GM19238 (cell line): ENCODE results near the gene IKZF3.
"Not testable (repeated sequence)": the region's sequence is repeated elsewhere in the genome, so short reads cannot be mapped to it uniquely, and the experiment has no call there.

Experiments used
- DNase-seq: peaks from one replicate; pipeline ENCODE4 v3.0.0; 2011; ENCODE audit warnings: low spot score; ENCODE audit not compliant: insufficient read length

The IKZF3 gene

DNA sequence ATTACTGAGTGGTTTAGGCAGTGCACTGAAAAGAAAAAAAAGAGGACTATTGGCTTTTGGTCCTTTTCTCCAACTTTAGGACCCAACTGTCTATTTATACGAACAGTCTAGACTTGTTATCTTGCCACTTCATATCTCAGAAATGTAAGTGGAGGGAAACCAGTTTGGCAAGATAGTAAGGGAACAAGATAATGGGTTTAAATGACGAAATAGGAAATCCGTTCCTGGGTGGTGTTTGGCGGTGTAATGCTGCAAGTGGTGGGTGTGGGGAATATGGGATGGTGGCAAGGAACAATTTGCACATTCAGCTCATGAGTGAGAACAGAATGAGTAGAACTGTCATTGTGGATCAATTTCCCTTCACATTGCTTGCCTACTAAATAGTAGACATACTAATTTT is 81.6 kb downstream of the IKZF3 start:
- no peak for DNase-seq

DNA sequence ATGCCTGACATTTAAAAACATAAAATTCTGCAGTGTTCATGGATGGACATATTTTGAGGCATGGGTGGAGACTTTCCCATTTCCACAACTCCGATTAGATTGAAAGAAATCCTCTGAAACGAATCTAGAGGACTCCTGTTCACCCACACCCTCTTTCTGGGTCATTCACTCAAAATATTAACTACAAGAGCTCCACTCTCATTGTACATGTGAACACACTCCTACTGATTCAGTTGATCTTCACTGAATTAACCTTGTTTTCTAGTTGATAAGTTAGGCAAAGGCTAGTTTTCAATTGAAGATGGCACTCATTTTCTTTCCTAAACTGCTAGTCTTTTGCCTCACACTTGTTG is 82.3 kb downstream of the IKZF3 start:
- no peak for DNase-seq

DNA sequence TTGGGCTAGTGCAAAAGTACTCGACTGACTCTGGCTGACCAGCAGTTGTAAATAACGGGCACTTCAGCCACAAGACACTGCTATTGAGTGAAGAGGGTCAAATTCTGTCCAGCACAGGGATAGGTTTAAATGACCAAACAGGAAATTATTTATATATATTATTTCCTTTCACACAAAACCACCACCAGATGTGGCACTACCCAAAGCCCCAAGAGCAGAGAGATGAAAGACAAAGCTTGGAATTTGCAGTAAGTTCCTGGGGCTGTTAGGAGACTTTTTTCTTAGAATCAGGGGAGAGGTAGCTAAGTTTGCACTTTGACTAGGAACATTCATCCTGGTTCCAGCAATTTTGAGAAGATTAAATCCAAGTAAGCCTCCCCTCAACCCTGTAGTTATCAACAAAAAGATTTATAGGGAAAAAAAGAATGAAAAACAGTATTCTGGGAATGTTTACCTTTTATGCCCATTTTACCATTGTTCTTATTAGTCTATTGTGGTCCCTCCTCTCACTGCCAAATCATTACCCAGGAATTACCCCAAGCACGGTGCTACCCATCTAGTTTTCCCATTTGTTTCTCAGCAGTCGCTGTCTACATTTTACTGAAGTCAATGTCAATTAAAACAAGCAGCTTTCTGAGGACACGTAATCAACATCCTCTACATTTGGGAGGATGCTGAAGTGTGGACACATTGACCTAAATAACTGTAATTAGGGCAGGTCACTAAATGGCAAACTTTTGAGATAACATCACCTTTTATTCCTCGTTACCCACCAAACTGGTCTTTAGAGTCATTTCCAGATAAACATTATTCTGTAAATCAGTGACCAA is 82.9 kb downstream of the IKZF3 start:
- DNase-seq: no peak

- DNase-seq: no peak
Observed at GRCh38 chr17:39777534-39778365, 86.4 kb downstream of the IKZF3 start.

GRCh38 chr17:39776252-39776651 is 87.9 kb downstream of the IKZF3 start:
- DNase-seq: no peak

DNA sequence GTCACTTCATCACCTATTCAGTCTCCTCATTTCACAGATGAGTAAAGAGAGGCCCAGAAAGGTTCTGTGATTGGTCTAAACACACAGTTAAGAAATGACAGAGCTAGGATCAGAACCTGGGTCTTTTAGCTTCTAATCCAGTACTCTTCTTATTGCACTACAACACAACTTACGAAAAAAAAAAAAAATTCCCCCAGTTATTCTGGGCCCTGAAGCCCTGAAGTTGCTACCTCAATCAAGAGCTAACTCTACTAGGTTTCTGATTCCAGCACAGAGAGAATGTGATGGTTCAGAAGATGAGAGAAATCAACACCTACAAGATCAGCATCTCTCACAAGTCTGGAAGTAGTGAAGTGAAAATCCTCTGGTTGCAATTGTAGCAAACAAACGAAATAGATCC is 89.1 kb downstream of the IKZF3 start:
- no peak for DNase-seq

- no peak for DNase-seq
Observed at GRCh38 chr17:39774047-39774446, 90.1 kb downstream of the IKZF3 start.

DNA sequence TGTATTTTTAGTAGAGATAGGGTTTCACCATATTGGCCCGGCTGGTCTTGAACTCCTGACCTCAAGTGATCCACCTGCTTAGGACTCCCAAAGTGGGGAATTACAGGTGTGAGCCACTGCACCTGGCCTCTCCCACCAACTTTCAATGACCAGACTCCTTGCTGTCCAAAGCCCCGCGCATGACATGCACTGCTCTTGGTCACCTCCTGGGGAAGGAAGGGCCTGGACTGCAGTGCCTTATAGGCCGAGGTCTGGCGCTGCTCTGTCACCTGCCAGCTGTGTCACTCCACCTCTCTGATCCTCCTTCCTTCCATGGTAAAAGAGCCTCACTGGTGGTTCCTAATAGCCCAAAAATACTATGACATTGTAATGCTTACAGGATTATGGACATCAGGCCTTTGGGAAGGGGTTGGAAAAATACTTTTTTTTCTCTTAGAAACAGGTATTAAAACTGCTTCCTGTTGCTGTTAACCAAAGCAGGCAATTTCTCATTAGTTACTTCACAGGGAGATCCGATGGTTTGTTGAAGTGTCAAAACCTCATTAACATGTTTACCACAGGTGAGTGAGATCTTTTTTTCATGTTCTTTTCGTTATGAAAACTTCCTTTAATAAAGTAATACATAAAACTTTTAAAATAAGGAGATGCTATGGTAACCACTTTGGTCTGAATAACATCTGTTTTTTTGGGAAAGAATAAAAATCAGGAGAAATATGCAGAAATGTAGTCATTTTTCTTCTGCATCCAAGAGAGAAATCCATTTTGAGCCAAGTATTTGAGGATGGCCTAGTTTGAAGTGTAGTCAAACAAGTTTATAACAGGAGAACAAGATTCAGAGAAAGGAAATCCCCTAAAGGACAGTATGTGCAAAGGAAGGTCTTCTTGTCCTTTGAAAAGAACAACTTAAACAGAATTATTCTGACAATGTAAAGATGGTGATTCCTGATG is 90.9 kb downstream of the IKZF3 start:
- no peak for DNase-seq

DNA sequence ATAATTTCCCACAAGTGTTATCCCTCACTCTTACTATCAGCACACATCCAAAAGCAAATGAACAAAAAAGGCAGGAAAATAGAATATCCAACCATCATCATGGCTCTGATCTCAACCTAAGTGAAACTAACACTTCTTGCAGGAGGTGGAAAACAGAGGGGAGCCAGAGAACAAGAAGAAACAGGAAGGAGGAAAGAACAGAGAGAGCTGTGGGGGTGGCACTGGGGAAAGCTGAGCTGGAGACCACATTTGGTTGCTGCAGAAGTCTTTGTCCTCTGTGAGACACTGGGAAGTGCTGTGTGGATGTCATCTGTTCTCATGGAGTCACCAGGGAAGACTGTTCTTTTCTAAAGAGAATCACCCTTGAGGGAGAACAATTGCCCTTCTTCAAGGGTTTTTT is 91.7 kb downstream of the IKZF3 start:
- no peak for DNase-seq

DNA sequence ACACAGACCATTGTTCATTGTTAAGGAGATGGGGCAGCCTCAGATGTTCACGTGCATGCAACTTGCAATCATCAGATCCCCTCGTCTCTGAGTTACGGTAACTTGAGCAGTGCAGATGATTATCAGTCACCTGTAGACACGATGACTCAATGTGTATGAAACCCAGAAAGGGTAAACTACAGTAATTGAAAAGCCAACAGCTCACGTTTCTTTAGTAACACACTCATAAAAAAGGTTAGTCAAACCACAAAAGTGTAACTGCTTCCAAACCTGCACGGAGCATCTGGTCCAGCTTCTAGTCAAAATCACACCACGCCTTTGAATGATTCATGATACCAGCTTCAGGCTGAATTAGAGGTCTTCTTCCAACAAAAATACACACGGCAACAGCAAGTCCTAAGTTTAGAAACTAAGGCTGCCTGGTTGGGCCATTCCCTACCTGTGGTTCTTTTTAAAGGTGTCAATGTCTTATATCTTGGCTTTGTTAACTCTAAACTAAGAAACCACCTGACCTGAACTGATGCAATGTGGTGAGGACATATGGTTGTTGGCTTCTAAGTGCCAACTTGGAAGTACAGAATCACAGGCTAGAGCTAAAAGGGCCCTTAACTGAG is 94.0 kb downstream of the IKZF3 start:
- no peak for DNase-seq

DNA sequence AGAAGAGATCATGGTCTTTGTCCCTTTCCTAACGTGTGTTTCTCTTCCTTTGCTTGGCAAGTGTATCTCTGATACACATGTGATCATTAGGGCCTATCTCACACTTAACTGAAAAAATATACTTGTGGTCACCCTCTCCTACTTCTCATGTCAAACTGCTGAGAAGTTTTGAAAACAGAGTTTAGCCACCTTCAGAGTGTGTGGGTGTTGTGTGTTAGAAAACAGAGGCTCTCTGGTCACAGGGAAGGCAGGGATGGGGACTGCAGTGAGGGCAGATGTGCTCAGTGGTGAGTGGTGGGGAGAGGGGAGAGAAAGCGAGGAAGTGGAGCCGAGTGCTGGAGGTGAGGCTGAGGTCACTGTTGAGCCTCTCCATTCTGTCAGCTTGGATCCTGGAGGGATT is 97.0 kb downstream of the IKZF3 start:
- no peak for DNase-seq

DNA sequence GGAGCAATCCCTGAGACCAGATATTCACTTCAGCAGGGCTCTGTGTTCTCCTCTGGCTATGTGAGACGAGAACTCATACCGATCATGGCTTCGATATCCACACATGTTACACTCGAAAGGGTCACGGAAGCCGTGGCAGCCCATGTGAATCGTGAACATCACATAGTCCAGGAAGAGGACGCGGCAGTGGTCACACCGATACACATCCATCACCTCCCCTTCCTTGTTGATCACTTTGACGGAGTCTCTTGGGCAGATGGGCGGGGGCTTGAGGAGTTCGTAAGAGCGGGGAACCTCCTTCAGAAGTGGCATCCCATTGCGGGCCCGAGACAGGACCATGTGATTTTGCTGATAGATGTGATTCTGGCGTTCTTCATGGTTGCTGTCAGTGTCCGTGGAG is 98.3 kb downstream of the IKZF3 start:
- DNase-seq: no peak

GRCh38 chr17:39765175-39765574 is 98.9 kb downstream of the IKZF3 start:
- no peak for DNase-seq

DNA sequence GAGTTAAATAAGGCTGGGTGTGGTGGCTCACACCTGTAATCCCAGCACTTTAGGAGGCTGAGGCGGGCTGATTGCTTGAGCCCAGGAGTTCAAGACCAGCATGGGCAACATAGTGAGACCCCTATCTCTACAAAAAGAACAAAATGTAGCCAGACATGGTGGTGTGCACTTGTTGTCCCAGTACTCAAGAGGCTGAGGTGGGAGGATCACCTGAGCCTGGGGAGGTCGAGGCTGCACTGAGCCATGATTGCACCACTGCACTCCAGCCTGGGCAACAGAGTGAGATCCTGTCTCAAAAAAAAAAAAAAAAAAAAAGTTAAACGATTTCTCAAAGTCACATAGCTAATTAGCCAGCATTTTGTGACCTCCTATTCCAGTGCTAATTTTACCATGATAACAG is 99.9 kb downstream of the IKZF3 start:
- not testable (repeated sequence) for DNase-seq

DNA sequence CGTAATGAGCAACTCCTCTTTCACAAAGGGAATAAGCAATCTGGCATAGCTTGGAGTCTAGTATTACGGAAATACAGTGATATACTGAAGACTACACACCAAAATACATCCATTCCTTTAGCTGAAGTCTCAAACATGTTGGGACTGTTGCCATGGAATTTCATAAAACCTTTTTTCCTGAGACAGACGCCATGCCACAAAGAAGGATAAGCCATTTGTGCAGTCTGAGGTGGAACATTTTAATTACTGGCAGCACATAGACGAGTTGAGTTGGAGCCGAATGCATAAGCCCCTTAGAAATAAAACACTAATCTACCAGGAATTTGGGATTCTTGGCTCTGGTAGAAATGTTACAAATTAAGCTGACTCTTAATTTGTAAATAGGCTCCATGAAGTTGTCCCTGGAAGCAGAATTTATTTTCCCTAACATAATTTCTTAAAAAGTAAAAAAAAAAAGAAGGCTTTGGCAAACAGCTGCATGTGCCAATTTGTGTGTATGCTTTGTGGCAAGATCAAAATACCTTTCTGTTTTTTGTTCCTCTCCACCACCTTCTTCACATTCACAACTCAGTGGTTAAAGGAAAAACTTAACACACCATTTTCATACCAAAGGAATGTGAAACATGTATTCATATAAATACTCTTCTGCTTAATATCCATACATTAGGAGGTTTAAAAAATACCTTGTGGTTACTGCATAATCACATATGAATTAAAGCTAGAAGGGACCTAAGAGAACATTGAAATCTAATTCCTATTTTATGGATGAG is 100.9 kb downstream of the IKZF3 start:
- DNase-seq: no peak

GRCh38 chr17:39761861-39762496 is 102.1 kb downstream of the IKZF3 start:
- DNase-seq: no peak

DNA sequence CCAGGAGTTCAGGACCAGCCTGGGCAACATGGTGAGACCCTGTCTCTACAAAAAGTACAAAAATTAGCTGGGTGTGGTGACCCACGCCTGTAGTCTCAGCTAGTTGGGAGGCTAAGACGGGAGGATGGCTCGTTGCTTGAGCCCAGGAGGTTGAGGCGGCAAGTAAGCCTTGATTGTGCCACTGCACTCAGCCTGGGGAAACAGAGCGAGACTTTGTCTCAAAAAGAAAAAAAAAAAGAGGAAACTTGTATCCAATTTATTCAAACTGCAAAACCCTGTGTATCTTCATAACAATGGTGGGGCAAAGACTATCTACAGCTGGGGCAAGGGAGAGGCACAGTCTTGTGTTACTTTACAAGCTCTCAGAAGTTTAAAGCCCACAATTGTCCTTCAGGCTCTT is 104.9 kb downstream of the IKZF3 start:
- DNase-seq: no peak

DNA sequence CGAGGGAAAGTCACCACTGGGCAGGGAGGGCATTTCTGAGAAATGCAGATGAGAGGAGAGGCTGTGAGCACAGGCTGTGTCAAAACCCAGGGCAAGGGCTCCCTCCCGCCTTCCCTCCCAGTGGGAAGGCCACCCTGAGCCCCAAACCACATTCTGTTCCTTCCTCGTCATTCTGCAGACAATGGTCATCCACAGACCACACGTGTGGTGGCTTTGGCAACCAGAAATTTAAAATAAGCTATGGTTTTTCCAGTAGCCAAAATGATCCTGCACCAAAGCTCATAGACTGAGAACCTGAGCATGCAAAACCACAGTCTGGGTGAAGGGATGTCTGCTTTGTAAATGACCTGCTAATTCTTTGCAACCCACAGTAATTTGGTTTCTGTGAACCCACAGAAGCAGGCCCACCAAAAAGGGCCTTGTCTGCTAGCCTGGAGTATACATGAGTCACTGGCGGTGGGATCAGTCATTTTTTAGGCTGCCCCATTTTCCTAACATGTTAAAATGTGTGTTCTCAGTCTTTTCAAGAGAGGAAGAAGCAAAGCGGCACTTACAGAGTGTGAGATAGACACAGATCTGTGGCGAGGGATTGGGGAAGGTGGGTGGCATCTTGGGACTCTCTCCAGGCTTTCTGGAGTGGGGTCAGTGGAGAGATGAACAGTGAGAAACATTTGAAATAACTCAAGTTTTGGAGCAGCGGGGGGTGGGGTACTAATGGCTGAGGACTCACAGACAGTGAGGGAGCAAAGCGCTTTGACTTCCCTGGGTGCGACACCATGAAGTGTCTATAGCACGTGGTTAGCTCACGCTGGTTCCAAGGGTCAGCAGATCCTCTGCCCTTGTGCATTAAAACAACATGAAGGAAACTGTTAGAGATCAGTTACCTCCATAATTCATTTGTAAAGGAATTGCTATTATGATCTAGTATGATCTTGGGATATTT is 105.9 kb downstream of the IKZF3 start:
- DNase-seq: no peak

DNA sequence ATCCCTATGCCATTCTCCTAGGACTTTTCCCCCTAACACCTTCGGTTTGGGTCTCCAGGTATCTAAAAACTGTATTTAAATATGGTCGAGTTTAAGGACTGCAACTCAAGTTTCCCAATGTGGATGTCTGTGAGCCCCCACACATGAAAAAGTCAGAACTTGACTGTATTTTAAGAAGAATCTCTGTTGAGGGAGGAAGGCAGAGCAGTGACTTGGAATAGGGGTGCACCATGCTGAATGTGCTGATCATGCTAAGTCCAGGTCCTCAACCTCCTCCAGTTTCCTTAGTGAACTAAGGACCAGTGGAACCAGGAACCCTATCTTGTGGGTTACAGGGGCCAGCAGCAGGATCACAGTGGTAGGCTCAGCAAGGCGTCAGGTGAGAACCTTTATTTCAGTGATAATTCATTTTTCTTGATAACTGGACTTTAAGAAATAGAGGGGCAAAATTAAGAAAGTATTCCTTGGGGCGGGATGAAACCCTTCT is 106.9 kb downstream of the IKZF3 start:
- DNase-seq: no peak
